Thyroid gland (tissue), 4 donors: ENCODE data around the gene SORT1. TPM values are rescaled to one million over a fixed set of nuclear protein-coding genes. Genes with fewer than 3 reads are reported as not detected.
A peak's percentile ranks its signal among the peaks of the same experiment; 100 is the strongest.
"Not testable (repeated sequence)": the region's sequence is repeated elsewhere in the genome, so short reads cannot be mapped to it uniquely, and the experiment has no call there.

Source experiments
- DNase-seq, 2 donors: peaks; one replicate each; pipeline ENCODE4 v3.0.0-alpha.2; 2019
- H3K27ac ChIP-seq, 3 donors: fragments of 200-600 bp; sonication (generic); 1 replicate in 2 of 3; 2 replicates in 1 of 3; pipeline ENCODE4 v1.5.1; 2016 to 2019; ENCODE audit warnings: mild to moderate bottlenecking in 1 of 3, moderate library complexity in 1 of 3
- H3K27me3 ChIP-seq: fragments of 200-600 bp; sonication (generic); one replicate; pipeline ENCODE4 v1.5.1; 2019
- H3K36me3 ChIP-seq, 2 donors: fragments of 200-600 bp; sonication (generic); one replicate each; pipeline ENCODE4 v1.5.1; 2016 to 2019
- H3K4me1 ChIP-seq, 2 donors: fragments of 200-600 bp; sonication (generic); one replicate each; pipeline ENCODE4 v1.5.1; 2017 to 2019
- H3K4me3 ChIP-seq, 3 donors: fragments of 200-600 bp; sonication (generic); replicated peaks in 1 of 3; 1 replicate in 2 of 3; 2 replicates in 1 of 3; pipeline ENCODE4 v1.5.1; 2016; ENCODE audit warnings: mild to moderate bottlenecking in 1 of 3
- H3K9me3 ChIP-seq: fragments of 200-600 bp; sonication (generic); one replicate; pipeline ENCODE4 v1.5.1; 2017
- POLR2A ChIP-seq, 2 donors: fragments of 450-650 bp; IDR thresholded peaks; one replicate each; pipeline ENCODE4 v1.6.1; 2017; ENCODE audit warnings: antibody characterized with exemption in 2 of 2, mild to moderate bottlenecking in 2 of 2, moderate library complexity in 1 of 2
- WGBS, 2 donors: methylation state at CpG; one replicate each; pipeline ENCODE4 v1.1.5; 2017; 5-methylcytosine and 5-hydroxymethylcytosine counted together
- intact Hi-C: fragments of 100-400 bp; cut with DNase I; formaldehyde crosslinking; loops from one replicate; pipeline ENCODE4 v1.15.1; 2023
- total RNA-seq, 4 donors: library from RNA; depleted of rRNA; stranded (reverse); fragments of >200 nt; gene quantifications; one replicate each; pipeline ENCODE4 v1.2.3, GENCODE V29; 2016
- TF ChIP-seq, protein P1 (sequence below), 6 experiments: fragments of 200-600 bp in 3 of 6; fragments of 450-650 bp in 3 of 6; sonication (generic) in 3 of 6; IDR thresholded peaks; one replicate each; pipeline ENCODE4 v1.5.1; 2016 to 2019; ENCODE audit warnings: antibody characterized with exemption in 6 of 6, mild to moderate bottlenecking in 2 of 6, inconsistent platforms in 1 of 6, moderate library complexity in 1 of 6

SORT1 gene
- 100 to 1,000 TPM in 3 of 4 donors, 10 to 100 TPM in 1; 65.7 to 152 (median 137) TPM for total RNA-seq

DNA sequence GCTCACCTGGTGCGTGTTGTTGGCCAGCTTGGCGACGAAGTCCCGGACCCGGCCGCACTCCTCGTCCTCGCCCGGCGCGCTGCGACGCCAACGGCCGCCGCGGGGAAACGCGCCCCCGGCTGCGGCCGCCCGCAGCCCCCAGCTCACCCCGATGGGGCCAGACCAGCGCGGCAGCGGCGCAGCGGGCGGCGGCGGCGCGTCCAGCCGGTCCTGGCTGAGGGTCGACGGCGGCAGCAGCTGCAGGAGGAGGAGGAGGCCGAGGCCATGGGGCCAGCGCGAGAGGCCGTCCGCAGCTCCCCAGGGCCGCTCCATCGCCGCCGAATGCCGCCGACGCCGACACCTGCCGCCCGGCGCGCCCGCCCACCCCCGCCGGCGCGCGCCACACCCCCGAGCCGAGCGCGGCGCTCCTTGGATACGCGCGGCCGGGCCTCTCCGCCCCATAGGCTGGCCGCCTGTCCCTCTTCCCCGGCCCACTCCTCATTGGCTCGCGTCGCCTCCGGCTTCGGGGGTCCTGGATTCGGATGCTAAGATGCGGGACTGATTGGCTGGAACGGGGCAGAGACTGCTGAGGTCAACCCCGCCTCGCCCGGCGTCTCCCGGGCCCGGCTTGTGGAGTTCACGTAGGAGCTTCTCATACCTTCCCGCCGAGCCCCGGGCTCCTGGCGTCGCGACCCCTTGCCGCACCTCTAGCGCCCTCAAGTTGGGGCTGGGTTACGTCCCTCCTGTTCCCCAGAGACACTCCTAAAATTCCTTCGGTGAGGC, at the start of gene SORT1:
SORT1 (minus strand) TSS at position 338 of the 762 bp plus-strand sequence; CDS start at position 312, 26 bp downstream.
- no peaks in the 10 kb centered on the region for H3K9me3 ChIP-seq
- peak within 1 kb of the TSS; percentile 88 to 96 (median 94) for H3K27ac ChIP-seq
- DNase-seq: peak; percentile 87 to 88
- TF ChIP-seq, protein P1, sequence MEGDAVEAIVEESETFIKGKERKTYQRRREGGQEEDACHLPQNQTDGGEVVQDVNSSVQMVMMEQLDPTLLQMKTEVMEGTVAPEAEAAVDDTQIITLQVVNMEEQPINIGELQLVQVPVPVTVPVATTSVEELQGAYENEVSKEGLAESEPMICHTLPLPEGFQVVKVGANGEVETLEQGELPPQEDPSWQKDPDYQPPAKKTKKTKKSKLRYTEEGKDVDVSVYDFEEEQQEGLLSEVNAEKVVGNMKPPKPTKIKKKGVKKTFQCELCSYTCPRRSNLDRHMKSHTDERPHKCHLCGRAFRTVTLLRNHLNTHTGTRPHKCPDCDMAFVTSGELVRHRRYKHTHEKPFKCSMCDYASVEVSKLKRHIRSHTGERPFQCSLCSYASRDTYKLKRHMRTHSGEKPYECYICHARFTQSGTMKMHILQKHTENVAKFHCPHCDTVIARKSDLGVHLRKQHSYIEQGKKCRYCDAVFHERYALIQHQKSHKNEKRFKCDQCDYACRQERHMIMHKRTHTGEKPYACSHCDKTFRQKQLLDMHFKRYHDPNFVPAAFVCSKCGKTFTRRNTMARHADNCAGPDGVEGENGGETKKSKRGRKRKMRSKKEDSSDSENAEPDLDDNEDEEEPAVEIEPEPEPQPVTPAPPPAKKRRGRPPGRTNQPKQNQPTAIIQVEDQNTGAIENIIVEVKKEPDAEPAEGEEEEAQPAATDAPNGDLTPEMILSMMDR (IDR thresholded peaks at IDR 0.05): peak in 1 of 6 experiments; percentile 24
- TF ChIP-seq POLR2A (IDR thresholded peaks at IDR 0.05): peak; percentile 44 to 93
- H3K36me3 ChIP-seq: peaks cover 8 to 11% of the 10 kb centered on the region in 2 donors
- H3K4me1 ChIP-seq: peaks cover 24 to 35% of the 10 kb centered on the region in 2 donors
- no peaks in the 10 kb centered on the region for H3K27me3 ChIP-seq
- WGBS, 2 donors: 0 to 1% methylated on average over 18 to 25 of the region's 98 CpGs
- intact Hi-C loops: loop anchor here (5.0 kb wide), 1 partner anchor 115 kb away; the partner anchor contains the start of gene PSRC1
- H3K4me3 ChIP-seq: peak within 1 kb of the TSS in 2 of 3 donors; percentile 48

DNA sequence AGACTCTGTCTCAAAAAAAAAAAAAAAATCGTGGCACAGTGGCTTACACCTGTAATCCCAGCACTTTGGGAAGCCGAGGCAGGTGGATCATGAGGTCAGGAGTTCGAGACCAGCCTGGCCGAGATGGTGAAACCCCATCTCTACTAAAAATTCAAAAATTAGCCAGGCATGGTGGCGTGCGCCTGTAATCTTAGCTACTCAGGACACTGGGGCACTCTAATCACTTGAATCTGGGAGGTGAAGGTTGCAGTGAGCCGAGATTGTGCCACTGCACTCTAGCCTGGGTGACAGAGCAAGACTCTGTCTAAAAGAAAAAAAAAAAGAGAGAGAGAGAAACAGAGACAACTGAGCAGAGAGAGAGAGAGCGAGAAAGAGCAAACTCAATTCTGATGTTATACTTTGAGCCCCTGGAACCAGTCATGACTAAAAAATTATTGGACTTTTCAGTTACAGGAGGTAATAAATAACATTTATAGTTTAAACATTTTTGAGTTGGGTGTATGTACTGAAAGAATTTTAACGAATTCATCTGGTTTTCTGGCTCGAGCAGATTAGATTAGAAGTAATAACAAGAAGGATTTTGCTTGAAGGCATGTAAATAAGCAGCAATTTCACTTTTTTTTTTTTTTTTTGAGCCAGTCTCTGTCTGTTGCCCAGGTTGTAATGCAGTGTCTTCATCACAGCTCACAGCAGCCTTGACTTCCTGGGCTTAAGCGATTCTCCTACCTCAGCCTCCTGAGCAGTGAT, 48.4 kb upstream of the SORT1 start:
- H3K4me3 ChIP-seq, H3K9me3 ChIP-seq, DNase-seq, H3K27me3 ChIP-seq, H3K36me3 ChIP-seq, intact Hi-C loops, H3K27ac ChIP-seq, H3K4me1 ChIP-seq: not testable (repeated sequence)
- 71 to 73% methylated on average over 11 of the region's 11 CpGs for whole genome bisulfite sequencing, 2 donors

DNA sequence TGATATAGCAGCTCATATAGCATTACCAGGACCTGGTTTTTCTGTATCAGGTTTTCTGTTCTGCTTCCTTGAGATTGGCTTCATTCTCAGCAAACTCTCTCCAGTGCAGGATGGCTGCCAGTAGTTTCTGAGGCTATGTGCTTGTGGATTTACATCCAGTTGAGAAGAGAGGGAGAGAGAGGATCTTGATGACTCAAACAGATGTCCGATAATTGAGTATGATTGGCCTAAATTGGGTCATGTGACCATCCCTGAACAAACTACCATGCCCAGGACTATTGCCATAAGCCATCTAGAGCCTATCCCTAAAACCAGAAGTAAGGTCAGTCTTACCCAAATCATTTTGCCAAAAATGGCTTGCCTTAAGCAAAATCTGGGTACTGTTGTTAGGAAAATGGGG, 46.6 kb upstream of the SORT1 start:
- H3K36me3 ChIP-seq: no peaks in the 10 kb centered on the region
- TF ChIP-seq, protein P1 (IDR thresholded peaks at IDR 0.05): no peak
- no peak for TF ChIP-seq POLR2A (IDR thresholded peaks at IDR 0.05)
- no peaks in the 10 kb centered on the region for H3K4me1 ChIP-seq
- intact Hi-C loops: no loop called here
- 73 to 84% methylated on average over 1 of the region's 1 CpG for WGBS, 2 donors
- DNase-seq: no peak
- no peaks in the 10 kb centered on the region for H3K9me3 ChIP-seq
- no peaks in the 10 kb centered on the region for H3K27me3 ChIP-seq
- no peak overlapping the region for H3K27ac ChIP-seq
- H3K4me3 ChIP-seq: no peak overlapping the region

DNA sequence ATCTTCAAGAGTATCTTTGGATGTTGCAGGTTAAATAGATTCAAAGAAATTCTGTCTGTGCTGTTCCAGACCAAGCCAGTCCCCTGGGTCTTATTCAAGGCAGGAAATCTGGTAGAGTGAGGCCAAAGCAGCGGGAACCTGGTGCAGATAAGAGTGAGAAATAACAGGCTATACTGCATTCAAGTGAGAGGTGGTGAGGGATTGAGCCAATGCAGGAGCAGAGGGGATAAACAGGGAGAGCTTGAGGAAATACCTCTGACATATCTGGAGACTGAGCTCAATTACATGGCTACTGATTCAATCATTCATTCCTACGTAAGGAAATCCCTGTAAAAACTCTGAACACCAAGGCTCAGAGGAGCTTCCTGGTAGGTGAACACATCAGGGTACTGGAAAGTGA, 45.8 kb upstream of the SORT1 start:
- Histone ChIP-seq H3K4me3 (no peak overlapping the region), H3K27me3 (no peaks in the 10 kb centered on the region), H3K27ac (no peak overlapping the region), H3K36me3 (no peaks in the 10 kb centered on the region), H3K9me3 (no peaks in the 10 kb centered on the region), H3K4me1 (no peaks in the 10 kb centered on the region)
- DNase-seq: no peak
- TF ChIP-seq POLR2A (IDR thresholded peaks at IDR 0.05): no peak
- TF ChIP-seq, protein P1 (IDR thresholded peaks at IDR 0.05): no peak
- intact Hi-C loops: no loop called here
- 62 to 71% methylated on average over 2 of the region's 2 CpGs for WGBS, 2 donors

DNA sequence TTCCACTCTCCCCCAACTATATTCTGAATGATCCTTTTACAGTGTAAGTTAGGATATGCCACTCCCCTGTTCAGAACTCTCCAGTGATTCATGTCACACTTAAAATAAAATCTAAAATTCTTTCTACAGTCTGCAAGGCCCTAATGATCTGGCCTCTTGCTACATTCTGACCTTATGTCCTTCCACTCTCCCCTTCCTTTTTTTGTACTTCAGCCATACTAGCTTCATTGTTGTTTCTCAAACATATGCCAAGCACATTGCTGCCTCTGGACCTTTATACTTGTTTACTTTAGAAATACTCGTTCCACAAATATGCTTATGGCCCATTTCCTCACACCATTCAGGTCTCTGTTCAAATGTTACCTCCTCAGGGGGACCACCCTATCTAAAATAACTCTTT, 43.4 kb upstream of the SORT1 start:
- H3K4me1 ChIP-seq: no peaks in the 10 kb centered on the region
- no peak for DNase-seq
- no peaks in the 10 kb centered on the region for H3K9me3 ChIP-seq
- no peaks in the 10 kb centered on the region for H3K27me3 ChIP-seq
- no peak overlapping the region for H3K4me3 ChIP-seq
- H3K36me3 ChIP-seq: no peaks in the 10 kb centered on the region
- WGBS, 2 donors: 49% methylated on average over 1 of the region's 1 CpG
- H3K27ac ChIP-seq: no peak overlapping the region
- TF ChIP-seq, protein P1 (IDR thresholded peaks at IDR 0.05): no peak
- no peak for TF ChIP-seq POLR2A (IDR thresholded peaks at IDR 0.05)
- intact Hi-C loops: no loop called here
